BLaER1 treated with 17β-estradiol and CSF1 and Interleukin-3, amounts not matched to agents 10 nM and 100 nM (cell line): ENCODE results near the gene RHOA.

Experiments
- H3K27ac ChIP-seq, 11 experiments: shearing (Covaris generic); formaldehyde crosslinking; 2 replicates each; pipeline ENCODE4 v1.8.1; 2022
- H3K27me3 ChIP-seq, 11 experiments: shearing (Covaris generic); formaldehyde crosslinking; 2 replicates each; pipeline ENCODE4 v1.8.1; 2022
- H3K36me3 ChIP-seq, 11 experiments: shearing (Covaris generic); formaldehyde crosslinking; 2 replicates each; pipeline ENCODE4 v1.8.1; 2022
- H3K4me1 ChIP-seq, 10 experiments: shearing (Covaris generic); formaldehyde crosslinking; 2 replicates each; pipeline ENCODE4 v1.8.1; 2022
- H3K4me2 ChIP-seq, 11 experiments: shearing (Covaris generic); formaldehyde crosslinking; 2 replicates each; pipeline ENCODE4 v1.8.1; 2022
- H3K4me3 ChIP-seq, 10 experiments: shearing (Covaris generic); formaldehyde crosslinking; 2 replicates each; pipeline ENCODE4 v1.8.1; 2022
- H3K9ac ChIP-seq, 11 experiments: shearing (Covaris generic); formaldehyde crosslinking; 2 replicates each; pipeline ENCODE4 v1.8.1; 2022
- H3K9me3 ChIP-seq, 11 experiments: shearing (Covaris generic); formaldehyde crosslinking; replicated peaks in 1 of 11; 2 replicates each; pipeline ENCODE4 v1.8.1; 2022
- H4K20me1 ChIP-seq, 11 experiments: shearing (Covaris generic); formaldehyde crosslinking; 2 replicates each; pipeline ENCODE4 v1.8.1; 2022
- Cebpa-rat ChIP-seq, 11 experiments: shearing (Covaris generic); IDR thresholded peaks; 2 replicates each; pipeline ENCODE4 v1.8.1; 2022

RHOA gene

GRCh38 chr3:49388289-49388820 is 23.4 kb downstream of the RHOA start:
- Histone ChIP-seq H3K9ac (peak overlapping the region in 2 of 11 experiments; percentile 10 to 44; a peak in 1 of 22 replicates), H3K27me3 (no peaks in the 10 kb centered on the region), H3K4me3 (no peak overlapping the region), H3K4me1 (peaks cover 41 to 84% (median 52%) of the 10 kb centered on the region in 10 experiments), H3K27ac (peak overlapping the region in 3 of 11 experiments; percentile 6 to 67 (median 40); a peak in 1 of 22 replicates), H4K20me1 (peaks cover 98 to 100% (median 100%) of the 10 kb centered on the region in 11 experiments), H3K9me3 (no peaks in the 10 kb centered on the region), H3K4me2 (peak overlapping the region; percentile 4 to 89 (median 75); a peak in 14 of 22 replicates), H3K36me3 (peaks cover 25 to 83% (median 70%) of the 10 kb centered on the region in 11 experiments; a peak in 21 of 22 replicates)
- no peak for TF ChIP-seq Cebpa-rat (IDR thresholded peaks at IDR 0.05)

- peaks cover 41 to 81% (median 53%) of the 10 kb centered on the region in 10 experiments for H3K4me1 ChIP-seq
- peak overlapping the region in 3 of 11 experiments; percentile 6 to 67 (median 40); a peak in 2 of 22 replicates for H3K27ac ChIP-seq
Observed at GRCh38 chr3:49387721-49388120, 24.1 kb downstream of the RHOA start.

GRCh38 chr3:49386056-49386756 is 25.6 kb downstream of the RHOA start:
- Histone ChIP-seq H3K4me2 (peak overlapping the region; percentile 74 to 89 (median 82)), H4K20me1 (peaks cover 98 to 100% (median 100%) of the 10 kb centered on the region in 11 experiments), H3K4me1 (peaks cover 41 to 91% (median 59%) of the 10 kb centered on the region in 10 experiments), H3K9me3 (peaks cover 0 to 11% (median 2%) of the 10 kb centered on the region in 11 experiments; a peak in 8 of 22 replicates), H3K9ac (peak overlapping the region in 10 of 11 experiments; percentile 19 to 70 (median 50); a peak in 17 of 22 replicates), H3K27me3 (no peaks in the 10 kb centered on the region), H3K4me3 (peak overlapping the region in 5 of 10 experiments; percentile 7 to 34 (median 24); a peak in 5 of 20 replicates), H3K36me3 (peaks cover 18 to 86% (median 72%) of the 10 kb centered on the region in 11 experiments), H3K27ac (peak overlapping the region in 10 of 11 experiments; percentile 31 to 75 (median 54); a peak in 19 of 22 replicates)
- TF ChIP-seq Cebpa-rat (IDR thresholded peaks at IDR 0.05) = no peak

More at GRCh38 chr3:49387721-49388120, 24.1 kb downstream of the RHOA start:
- peaks cover 22 to 83% (median 69%) of the 10 kb centered on the region in 11 experiments for H3K36me3 ChIP-seq
- peaks cover 0 to 2% (median 0%) of the 10 kb centered on the region in 11 experiments; a peak in 1 of 22 replicates for H3K9me3 ChIP-seq
- TF ChIP-seq Cebpa-rat (IDR thresholded peaks at IDR 0.05) = no peak
- H3K4me3 ChIP-seq = no peak overlapping the region
- peaks cover 98 to 100% (median 100%) of the 10 kb centered on the region in 11 experiments for H4K20me1 ChIP-seq
- no peaks in the 10 kb centered on the region for H3K27me3 ChIP-seq
- peak overlapping the region in 2 of 11 experiments; percentile 10 to 44; a peak in 1 of 22 replicates for H3K9ac ChIP-seq
- H3K4me2 ChIP-seq = peak overlapping the region; percentile 4 to 89 (median 75); a peak in 18 of 22 replicates

- peaks cover 0 to 15% (median 6%) of the 10 kb centered on the region in 11 experiments; a peak in 10 of 22 replicates for H3K9me3 ChIP-seq
- peaks cover 18 to 86% (median 72%) of the 10 kb centered on the region in 11 experiments for H3K36me3 ChIP-seq
Observed at GRCh38 chr3:49385617-49386016, 26.2 kb downstream of the RHOA start.

GRCh38 chr3:49383387-49383786 is 28.4 kb downstream of the RHOA start:
- peaks cover 96 to 100% (median 100%) of the 10 kb centered on the region in 11 experiments for H4K20me1 ChIP-seq

More at GRCh38 chr3:49385617-49386016, 26.2 kb downstream of the RHOA start:
- H3K4me1 ChIP-seq = peaks cover 41 to 97% (median 60%) of the 10 kb centered on the region in 10 experiments
- H3K4me3 ChIP-seq = peak overlapping the region in 3 of 10 experiments; percentile 19 to 32 (median 24); a peak in 3 of 20 replicates
- TF ChIP-seq Cebpa-rat (IDR thresholded peaks at IDR 0.05) = no peak
- H3K9ac ChIP-seq = peak overlapping the region in 5 of 11 experiments; percentile 7 to 69 (median 28); a peak in 5 of 22 replicates
- peak overlapping the region in 9 of 11 experiments; percentile 31 to 75 (median 55); a peak in 14 of 22 replicates for H3K27ac ChIP-seq
- H4K20me1 ChIP-seq = peaks cover 98 to 100% (median 100%) of the 10 kb centered on the region in 11 experiments
- peak overlapping the region; percentile 74 to 89 (median 82) for H3K4me2 ChIP-seq
- H3K27me3 ChIP-seq = no peaks in the 10 kb centered on the region

GRCh38 chr3:49378249-49378895 is 33.4 kb downstream of the RHOA start:
- peak overlapping the region in 10 of 11 experiments; percentile 3 to 73 (median 64); a peak in 16 of 22 replicates for H3K4me2 ChIP-seq
- peaks cover 99 to 100% (median 100%) of the 10 kb centered on the region in 11 experiments for H4K20me1 ChIP-seq
- peak overlapping the region in 8 of 11 experiments; percentile 26 to 85 (median 60); a peak in 12 of 22 replicates for H3K27ac ChIP-seq
- no peak for TF ChIP-seq Cebpa-rat (IDR thresholded peaks at IDR 0.05)
- H3K27me3 ChIP-seq = no peaks in the 10 kb centered on the region
- H3K36me3 ChIP-seq = peaks cover 37 to 96% (median 86%) of the 10 kb centered on the region in 11 experiments
- H3K4me3 ChIP-seq = peak overlapping the region in 3 of 10 experiments; percentile 4 to 17 (median 6); a peak in 2 of 20 replicates
- peaks cover 23 to 94% (median 64%) of the 10 kb centered on the region in 10 experiments for H3K4me1 ChIP-seq
- H3K9me3 ChIP-seq = peaks cover 15 to 54% (median 34%) of the 10 kb centered on the region in 11 experiments; a peak in 21 of 22 replicates
- peak overlapping the region in 1 of 11 experiments; percentile 29; a peak in 3 of 22 replicates for H3K9ac ChIP-seq

More at GRCh38 chr3:49383387-49383786, 28.4 kb downstream of the RHOA start:
- no peak for TF ChIP-seq Cebpa-rat (IDR thresholded peaks at IDR 0.05)
- Histone ChIP-seq H3K27ac (no peak overlapping the region), H3K4me2 (peak overlapping the region in 1 of 11 experiments; percentile 83; a peak in 1 of 22 replicates), H3K9ac (0 out of 22 replicates have a peak overlapping the region, but pooled peaks of 1 of the 11 experiments have one; percentile 5), H3K4me3 (no peak overlapping the region), H3K4me1 (peaks cover 34 to 95% (median 60%) of the 10 kb centered on the region in 10 experiments), H3K36me3 (peaks cover 20 to 86% (median 69%) of the 10 kb centered on the region in 11 experiments), H3K27me3 (no peaks in the 10 kb centered on the region), H3K9me3 (peaks cover 4 to 35% (median 24%) of the 10 kb centered on the region in 11 experiments; a peak in 21 of 22 replicates)

- H3K36me3 ChIP-seq = peaks cover 40 to 96% (median 87%) of the 10 kb centered on the region in 11 experiments
- peak in 9 of 11 experiments; percentile 45 to 92 (median 79); a peak in 13 of 22 replicates for TF ChIP-seq Cebpa-rat (IDR thresholded peaks at IDR 0.05)
- H3K9me3 ChIP-seq = peaks cover 15 to 49% (median 34%) of the 10 kb centered on the region in 11 experiments; a peak in 21 of 22 replicates
- peaks cover 23 to 95% (median 66%) of the 10 kb centered on the region in 10 experiments for H3K4me1 ChIP-seq
- H3K27me3 ChIP-seq = no peaks in the 10 kb centered on the region
- peaks cover 99 to 100% (median 100%) of the 10 kb centered on the region in 11 experiments for H4K20me1 ChIP-seq
- peak overlapping the region in 10 of 11 experiments; percentile 17 to 85 (median 49); a peak in 17 of 22 replicates for H3K27ac ChIP-seq
- peak overlapping the region; percentile 34 to 73 (median 62); a peak in 21 of 22 replicates for H3K4me2 ChIP-seq
- peak overlapping the region in 2 of 10 experiments; percentile 12 to 30; a peak in 3 of 20 replicates for H3K4me3 ChIP-seq
- H3K9ac ChIP-seq = peak overlapping the region in 5 of 11 experiments; percentile 32 to 68 (median 41); a peak in 8 of 22 replicates
Observed at GRCh38 chr3:49377483-49377882, 34.3 kb downstream of the RHOA start.
